GM12878 (cell line): ENCODE measurements around the gene VWA8. TPM values are rescaled to one million over a fixed set of nuclear protein-coding genes. Genes with fewer than 3 reads are reported as not detected.

Experiments used
- ATAC-seq: fragments of 200-7000 bp; cut with Tn5 transposase; 3 replicates; pipeline ENCODE4 v1.9.1; 2020; ENCODE audit warnings: mild to moderate bottlenecking, moderate library complexity
- BruUV-seq: library from RNA; stranded (reverse); fragments of 400-500 nt; replicated peaks from 2 replicates; lab custom pipeline; 2021; lab: Mats Ljungman, UMichigan
- CTCF ChIA-PET: fragments of 300-600 bp; sonication (Branson Sonifier 250); formaldehyde crosslinking; extraction: SDS; loops from one replicate; lab custom pipeline; 2021; ENCODE audit warnings: inconsistent platforms; lab: Yijun Ruan, JAX
- POLR2A ChIA-PET: fragments of 350-600 bp; formaldehyde crosslinking; extraction: SDS; loops from one replicate; lab custom pipeline; 2021; ENCODE audit warnings: inconsistent platforms; lab: Charles Lee
- RAD21 ChIA-PET: fragments of 300-600 bp; sonication (Branson Sonifier 250); formaldehyde crosslinking; loops from one replicate; lab custom pipeline; 2023; ENCODE audit warnings: antibody characterized with exemption; ENCODE audit not compliant: unreplicated experiment; lab: Charles Lee
- SMC1A ChIA-PET: fragments of 300-600 bp; sonication (Branson Sonifier 250); formaldehyde crosslinking; loops from one replicate; lab custom pipeline; 2023; ENCODE audit not compliant: unreplicated experiment, uncharacterized antibody; lab: Charles Lee
- DNase-seq: peaks from one replicate; pipeline ENCODE4 v3.0.0-alpha.2; 2011; ENCODE audit warnings: low read depth, low spot score
- FAIRE-seq: peaks from 3 replicates; lab custom pipeline; 2011; peaks lifted over from hg19 to GRCh38; lab: Jason Lieb, UNC
- H2AFZ ChIP-seq: 2 replicates; pipeline ENCODE4 v1.6.0; 2011; ENCODE audit warnings: low read depth, low read length, control low read depth; ENCODE audit not compliant: control insufficient read depth
- H3K27ac ChIP-seq: 2 replicates; pipeline ENCODE4 v1.5.1; 2011; ENCODE audit warnings: control low read depth; ENCODE audit not compliant: control insufficient read depth, insufficient read depth
- H3K27me3 ChIP-seq, 2 experiments: replicated peaks in 1 of 2; 2 replicates each; pipeline versions ENCODE4 v1.6.0 to v1.6.1; 2011; ENCODE audit warnings: low read length in 1 of 2; ENCODE audit not compliant: control insufficient read depth in 2 of 2, insufficient read depth in 2 of 2
- H3K36me3 ChIP-seq, 2 experiments: 2 replicates each; pipeline ENCODE4 v1.5.1; 2011; ENCODE audit warnings: low read length in 1 of 2; ENCODE audit not compliant: control insufficient read depth in 2 of 2, insufficient read depth in 2 of 2
- H3K4me1 ChIP-seq: 2 replicates; pipeline ENCODE4 v1.6.1; 2011; ENCODE audit warnings: mild to moderate bottlenecking, low read length, moderate library complexity, mixed read lengths; ENCODE audit not compliant: control insufficient read depth, insufficient read depth
- H3K4me2 ChIP-seq: 2 replicates; pipeline ENCODE4 v1.6.0; 2011; ENCODE audit warnings: control low read depth; ENCODE audit not compliant: control insufficient read depth, insufficient read depth
- H3K4me3 ChIP-seq: fragments of 200-600 bp; sonication (generic); 2 replicates; pipeline ENCODE4 v1.5.1; 2016
- H3K79me2 ChIP-seq: 2 replicates; pipeline ENCODE4 v1.6.0; 2011; ENCODE audit warnings: low read length; ENCODE audit not compliant: control insufficient read depth, insufficient read depth
- H3K9ac ChIP-seq: 2 replicates; pipeline ENCODE4 v1.8.0; 2011; ENCODE audit warnings: low read length, control low read depth, mixed read lengths; ENCODE audit not compliant: control insufficient read depth, insufficient read depth
- H3K9me3 ChIP-seq: replicated peaks from 3 replicates; pipeline ENCODE4 v1.5.1; 2011; ENCODE audit warnings: mild to moderate bottlenecking, low read length; ENCODE audit not compliant: control insufficient read depth, insufficient read depth
- H4K20me1 ChIP-seq: 2 replicates; pipeline ENCODE4 v1.6.0; 2011; ENCODE audit not compliant: control insufficient read depth, insufficient read depth
- ATF7 ChIP-seq: fragments of 450-650 bp; IDR thresholded peaks from 2 replicates; pipeline ENCODE4 v1.6.1; 2016; ENCODE audit warnings: low read depth, mild to moderate bottlenecking
- E2F8 ChIP-seq: fragments of 450-650 bp; IDR thresholded peaks from 2 replicates; pipeline ENCODE4 v1.6.1; 2018; ENCODE audit warnings: mild to moderate bottlenecking, low read depth, moderate library complexity; ENCODE audit not compliant: partially characterized antibody
- IKZF1 ChIP-seq: fragments of 450-650 bp; conservative IDR thresholded peaks from 2 replicates; pipeline ENCODE4 v1.6.1; 2017; ENCODE audit warnings: antibody characterized with exemption, mild to moderate bottlenecking
- NFYA ChIP-seq: IDR thresholded peaks from 2 replicates; pipeline ENCODE4 v1.6.1; 2011; ENCODE audit warnings: low read depth, mild to moderate bottlenecking, low read length, improper control_type of control experiment, borderline replicate concordance
- SMARCA5 ChIP-seq: fragments of 450-650 bp; IDR thresholded peaks from 2 replicates; pipeline ENCODE4 v1.6.1; 2017; ENCODE audit warnings: mild to moderate bottlenecking
- ZNF217 ChIP-seq: fragments of 450-650 bp; IDR thresholded peaks from 2 replicates; pipeline ENCODE4 v1.6.1; 2017; ENCODE audit warnings: antibody characterized with exemption, mild to moderate bottlenecking
- WGBS: methylation state at CpG from one replicate; pipeline ENCODE4 v1.1.6; 2016; ENCODE audit warnings: low lambda C conversion rate; ENCODE audit not compliant: insufficient replicate concordance, insufficient coverage; ENCODE audit errors: missing lambda C conversion rate; 5-methylcytosine and 5-hydroxymethylcytosine counted together
- in situ Hi-C: fragments of 300-500 bp; cut with MboI; formaldehyde crosslinking; loops from 9 replicates; pipeline ENCODE4 v1.14.3; 2018; ENCODE audit warnings: mixed read lengths
- intact Hi-C: fragments of 100-400 bp; cut with micrococcal nuclease; formaldehyde crosslinking; loops from one replicate; pipeline ENCODE4 v1.14.2; 2022; ENCODE audit not compliant: unreplicated experiment
- polyA plus RNA-seq, 11 experiments: library from polyadenylated mRNA; depleted of rRNA in 4 of 11; unstranded in 6 of 11; stranded (reverse) in 5 of 11; fragments of >200 nt; fragmentation: Nextera tagmentation in 4 of 11; fragmentation: Illumina TruSeq in 1 of 11; extraction: Ambion mirVana in 4 of 11; extraction: Trizol in 1 of 11; gene quantifications; 1 replicate in 1 of 11; 2 replicates in 10 of 11; pipeline versions ENCODE4 v1.2.1 to v1.2.3, GENCODE V29; 2011 to 2016; ENCODE audit warnings: inconsistent platforms in 2 of 11, missing spikeins in 2 of 11, low read depth in 1 of 11
- total RNA-seq, 4 experiments: library from RNA; depleted of rRNA in 3 of 4; stranded (reverse); fragments of >200 nt in 3 of 4; fragmentation: Illumina TruSeq in 1 of 4; extraction: Trizol in 1 of 4; gene quantifications; 2 replicates each; pipeline versions ENCODE4 v1.2.1 to v1.2.3, GENCODE V29; 2013 to 2021

VWA8 gene
- total and polyA plus RNA-seq, 10 of the 15 experiments (the other 5 are each of a cell fraction or from before 2014, with no cell fraction given) = 3.0 to 21.8 (median 13.5) TPM

GRCh38 chr13:41764558-41764957 lies 196.4 kb downstream of the VWA8 start:
- no peak overlapping the region for H3K4me3 ChIP-seq
- FAIRE-seq = no peak
- no peak overlapping the region for H3K4me2 ChIP-seq
- no peaks in the 10 kb centered on the region for H3K27me3 ChIP-seq
- TF ChIP-seq ATF7 = no peak
- TF ChIP-seq SMARCA5 = no peak
- no peak for TF ChIP-seq IKZF1
- TF ChIP-seq NFYA = no peak
- no peak for TF ChIP-seq E2F8
- intact Hi-C loops (no loop called here), in situ Hi-C loops (no loop called here)
- H3K36me3 ChIP-seq = no peaks in the 10 kb centered on the region
- POLR2A ChIA-PET = no interaction called here
- H3K79me2 ChIP-seq = no peaks in the 10 kb centered on the region
- SMC1A ChIA-PET = interaction anchor here (0.8 to 0.9 kb wide), 3 partner anchors 28 to 96 kb away, joined by 3 to 4 read pairs (median 4); no protein-coding TSS in a partner anchor
- DNase-seq = no peak
- CTCF ChIA-PET = interaction anchor here (0.7 kb wide), 1 partner anchor 152 kb away, joined by 4 read pairs; no protein-coding TSS in a partner anchor
- RAD21 ChIA-PET = no interaction called here
- H3K4me1 ChIP-seq = no peaks in the 10 kb centered on the region
- H3K27ac ChIP-seq = no peak overlapping the region
- H4K20me1 ChIP-seq = no peaks in the 10 kb centered on the region
- no peak overlapping the region for H3K9ac ChIP-seq
- WGBS = 96% methylated on average over 4 of the region's 4 CpGs
- H3K9me3 ChIP-seq = no peaks in the 10 kb centered on the region
- no peak overlapping the region for H2AFZ ChIP-seq
- no TSS peak for BruUV-seq
- ATAC-seq = no peak

DNA sequence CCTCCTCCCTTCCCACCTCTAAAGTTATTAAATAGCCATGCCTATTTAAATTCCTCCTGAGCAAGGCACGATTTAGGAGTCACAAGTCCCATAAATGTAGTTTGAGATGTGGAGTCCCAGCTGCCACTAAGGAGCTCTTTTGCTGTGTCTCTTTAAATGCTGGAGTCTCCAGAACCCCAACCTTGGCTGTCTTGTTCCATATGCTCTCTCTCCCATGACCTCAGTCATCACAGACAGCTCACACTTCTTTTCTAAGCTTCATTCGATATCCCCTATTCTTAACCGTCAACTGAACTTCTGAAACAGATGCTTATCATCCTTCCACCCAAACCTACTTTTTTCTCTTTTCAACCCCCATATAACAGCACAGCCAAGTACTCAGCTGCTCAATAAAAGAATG lies 197.1 kb downstream of the VWA8 start:
- Histone ChIP-seq H3K9me3 (no peaks in the 10 kb centered on the region), H4K20me1 (no peaks in the 10 kb centered on the region), H3K4me3 (no peak overlapping the region), H3K4me1 (no peaks in the 10 kb centered on the region), H3K27ac (no peak overlapping the region), H2AFZ (no peak overlapping the region), H3K9ac (no peak overlapping the region), H3K79me2 (no peaks in the 10 kb centered on the region), H3K4me2 (no peak overlapping the region), H3K27me3 (no peaks in the 10 kb centered on the region), H3K36me3 (no peaks in the 10 kb centered on the region)
- SMC1A ChIA-PET = interaction anchor here (0.7 kb wide), 1 partner anchor 10 kb away, joined by 4 read pairs; no protein-coding TSS in a partner anchor
- 98% methylated on average over 3 of the region's 3 CpGs for WGBS
- RAD21 ChIA-PET = no interaction called here
- no peak for TF ChIP-seq ZNF217
- BruUV-seq = no TSS peak
- no peak for ATAC-seq
- in situ Hi-C loops (no loop called here), intact Hi-C loops (no loop called here)
- no peak for DNase-seq
- CTCF ChIA-PET = no interaction called here
- no peak for FAIRE-seq
- POLR2A ChIA-PET = no interaction called here
